Left ventricle myocardium inferior (tissue), 1 donor: ENCODE results near the gene VAMP8. TPM values are rescaled to one million over a fixed set of nuclear protein-coding genes. Genes with fewer than 3 reads are reported as not detected.

Source experiments
- DNase-seq: peaks from one replicate; pipeline ENCODE4 v3.0.0-alpha.2; 2020
- H3K27ac ChIP-seq: fragments of 200-600 bp; replicated peaks from 2 replicates; pipeline ENCODE4 v1.8.0; 2021
- H3K27me3 ChIP-seq: fragments of 200-600 bp; 2 replicates; pipeline ENCODE4 v1.8.0; 2021; ENCODE audit warnings: low read depth
- H3K36me3 ChIP-seq: fragments of 200-600 bp; 2 replicates; pipeline ENCODE4 v1.8.0; 2021
- H3K4me1 ChIP-seq: fragments of 200-600 bp; 2 replicates; pipeline ENCODE4 v1.8.0; 2021
- H3K4me3 ChIP-seq: fragments of 200-600 bp; 2 replicates; pipeline ENCODE4 v1.8.0; 2021; ENCODE audit warnings: mild to moderate bottlenecking, moderate library complexity
- H3K9me3 ChIP-seq: fragments of 200-600 bp; replicated peaks from 2 replicates; pipeline ENCODE4 v1.8.0; 2021
- intact Hi-C: fragments of 100-400 bp; cut with micrococcal nuclease; formaldehyde crosslinking; loops from one replicate; pipeline ENCODE4 v1.11.0; 2022
- total RNA-seq: library from RNA; stranded (reverse); fragmentation: NEBNext Ultra II Directional; extraction: Animal tissue kit (Norgen Biotek cat#: 25700); gene quantifications from one replicate; pipeline ENCODE4 v1.2.1, GENCODE V29; 2021
- TF ChIP-seq, protein P1 (sequence below): fragments of 200-600 bp; IDR thresholded peaks from 2 replicates; pipeline ENCODE4 v1.8.0; 2021; ENCODE audit warnings: antibody characterized with exemption, mild to moderate bottlenecking, borderline replicate concordance
- donor health status: DM: no; HTN: yes; CAD: no; lungs with severe emphysema.

The VAMP8 gene
- total RNA-seq, 1 donor from 2014 or later = 15.5 TPM

DNA sequence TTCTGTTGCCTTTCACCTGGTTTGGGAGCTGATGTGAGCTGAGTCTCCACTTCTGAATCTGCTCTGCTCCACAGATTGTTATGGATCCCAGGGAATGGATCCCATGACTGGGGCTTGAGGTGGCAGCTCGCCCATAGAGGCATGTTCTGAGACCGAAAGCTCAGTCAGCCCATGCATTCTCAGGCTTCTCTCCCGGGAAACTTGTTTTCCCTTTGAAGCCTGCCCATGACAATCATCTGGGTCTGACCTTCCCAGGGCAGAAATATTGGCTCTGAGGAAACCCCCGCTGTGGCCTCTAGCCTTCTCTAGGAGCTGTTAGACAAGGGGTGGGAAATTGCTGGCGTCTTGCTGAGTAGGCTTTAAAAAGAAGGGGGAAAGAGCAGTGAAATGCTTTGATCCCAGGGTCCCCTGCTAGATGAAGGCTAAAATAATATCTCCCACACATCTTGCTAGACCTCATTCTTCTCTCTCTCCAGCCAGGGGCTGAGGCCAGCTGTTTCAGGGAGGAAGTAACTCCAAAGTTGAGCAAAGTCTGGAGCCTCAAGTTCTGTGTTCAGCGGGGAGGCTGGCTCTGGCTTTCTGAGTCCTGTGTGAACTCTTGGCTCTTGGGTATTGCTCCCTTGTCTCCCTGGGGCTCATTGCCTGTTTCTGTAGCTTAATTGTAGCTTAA is 2.0 kb downstream of the VAMP8 start:
- TF ChIP-seq, protein P1, sequence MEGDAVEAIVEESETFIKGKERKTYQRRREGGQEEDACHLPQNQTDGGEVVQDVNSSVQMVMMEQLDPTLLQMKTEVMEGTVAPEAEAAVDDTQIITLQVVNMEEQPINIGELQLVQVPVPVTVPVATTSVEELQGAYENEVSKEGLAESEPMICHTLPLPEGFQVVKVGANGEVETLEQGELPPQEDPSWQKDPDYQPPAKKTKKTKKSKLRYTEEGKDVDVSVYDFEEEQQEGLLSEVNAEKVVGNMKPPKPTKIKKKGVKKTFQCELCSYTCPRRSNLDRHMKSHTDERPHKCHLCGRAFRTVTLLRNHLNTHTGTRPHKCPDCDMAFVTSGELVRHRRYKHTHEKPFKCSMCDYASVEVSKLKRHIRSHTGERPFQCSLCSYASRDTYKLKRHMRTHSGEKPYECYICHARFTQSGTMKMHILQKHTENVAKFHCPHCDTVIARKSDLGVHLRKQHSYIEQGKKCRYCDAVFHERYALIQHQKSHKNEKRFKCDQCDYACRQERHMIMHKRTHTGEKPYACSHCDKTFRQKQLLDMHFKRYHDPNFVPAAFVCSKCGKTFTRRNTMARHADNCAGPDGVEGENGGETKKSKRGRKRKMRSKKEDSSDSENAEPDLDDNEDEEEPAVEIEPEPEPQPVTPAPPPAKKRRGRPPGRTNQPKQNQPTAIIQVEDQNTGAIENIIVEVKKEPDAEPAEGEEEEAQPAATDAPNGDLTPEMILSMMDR = no peak
- intact Hi-C loops = no loop called here
- peaks cover 40% of the 10 kb centered on the region for H3K4me1 ChIP-seq
- H3K4me3 ChIP-seq = peak overlapping the region; percentile 47
- no peaks in the 10 kb centered on the region for H3K9me3 ChIP-seq
- H3K36me3 ChIP-seq = no peaks in the 10 kb centered on the region
- peak overlapping the region; percentile 72 for H3K27ac ChIP-seq
- no peak for DNase-seq
- H3K27me3 ChIP-seq = no peaks in the 10 kb centered on the region

DNA sequence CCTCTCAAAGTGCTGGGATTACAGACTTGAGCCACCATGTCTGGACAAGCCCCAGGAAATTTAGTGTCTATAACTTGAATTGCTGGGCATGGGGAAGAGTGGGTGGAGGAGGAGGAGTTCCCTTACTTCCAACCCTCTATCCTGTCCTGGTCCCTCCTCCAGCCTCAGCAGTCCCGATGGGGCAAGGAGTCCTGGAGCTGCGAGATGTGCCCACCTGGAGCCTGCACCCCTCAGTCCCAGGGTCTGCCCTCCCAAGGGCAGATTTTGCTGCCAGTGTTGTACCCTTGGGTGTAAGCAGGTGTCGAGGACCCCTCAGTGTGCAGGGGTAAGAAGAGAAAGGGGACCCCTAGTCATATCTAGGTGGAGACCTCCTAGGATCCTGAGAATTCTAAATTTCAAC is 2.8 kb downstream of the VAMP8 start:
- TF ChIP-seq, protein P1 = no peak
- Histone ChIP-seq H3K27ac (peak overlapping the region; percentile 72), H3K4me1 (peaks cover 48% of the 10 kb centered on the region), H3K36me3 (no peaks in the 10 kb centered on the region), H3K4me3 (no peak overlapping the region), H3K27me3 (no peaks in the 10 kb centered on the region), H3K9me3 (no peaks in the 10 kb centered on the region)
- intact Hi-C loops = no loop called here
- no peak for DNase-seq

DNA sequence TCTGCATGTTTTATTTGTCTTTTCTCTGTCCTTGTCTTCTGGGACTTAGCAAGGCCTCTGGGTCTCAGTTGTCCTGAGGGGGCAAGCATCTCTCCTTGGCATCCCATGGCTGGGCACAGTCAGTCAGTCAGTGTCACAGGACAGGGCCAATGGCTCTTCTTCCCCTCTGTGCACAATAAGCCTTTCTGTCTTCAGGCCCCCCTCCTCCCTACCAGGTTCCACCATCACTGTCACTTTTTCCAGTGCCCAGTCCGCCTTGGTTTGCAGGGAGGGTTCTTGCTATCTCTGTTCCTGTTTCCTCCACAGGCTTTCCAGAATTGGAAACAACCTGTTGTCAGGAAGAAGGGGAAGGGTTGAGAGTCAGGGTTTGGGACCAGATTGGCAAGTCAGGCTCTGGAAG is 5.1 kb downstream of the VAMP8 start:
- Histone ChIP-seq H3K27me3 (no peaks in the 10 kb centered on the region), H3K4me1 (peaks cover 70% of the 10 kb centered on the region), H3K4me3 (no peak overlapping the region), H3K27ac (peak overlapping the region; percentile 15), H3K9me3 (no peaks in the 10 kb centered on the region), H3K36me3 (no peaks in the 10 kb centered on the region)
- intact Hi-C loops = no loop called here
- TF ChIP-seq, protein P1 = no peak
- no peak for DNase-seq

DNA sequence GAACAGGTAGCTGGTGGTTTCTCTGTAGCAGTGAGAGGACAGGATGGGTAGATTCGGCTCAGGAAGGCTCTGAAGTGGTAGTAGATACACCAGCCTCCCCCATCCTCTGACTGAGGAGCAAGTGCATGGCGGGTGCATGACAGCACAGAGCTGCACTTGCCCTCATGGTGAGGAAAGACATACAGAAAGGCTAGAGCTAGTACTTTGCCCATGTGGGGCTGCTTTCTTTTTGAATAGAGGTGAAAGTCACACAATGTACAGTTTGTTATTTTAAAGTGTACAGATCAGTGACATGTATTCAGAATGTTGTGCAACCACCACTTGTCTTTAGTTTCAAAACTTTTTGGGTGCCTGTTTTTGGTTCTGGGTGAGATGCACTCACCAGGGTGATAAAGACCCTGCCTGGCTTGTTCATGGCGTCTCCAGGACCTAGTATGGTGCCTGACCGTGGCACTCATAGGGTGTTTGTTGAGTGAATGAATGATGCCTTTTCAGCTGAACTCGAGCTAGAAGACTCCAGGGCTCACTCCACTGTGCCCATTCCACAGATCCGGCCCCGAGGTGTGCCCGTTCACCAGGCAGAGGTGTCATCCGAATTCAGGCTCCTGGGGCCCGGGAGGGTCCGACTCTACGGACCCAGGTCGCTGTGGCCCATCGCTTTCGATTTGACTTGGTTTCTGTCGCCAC is 6.4 kb downstream of the VAMP8 start:
- Histone ChIP-seq H3K27me3 (no peaks in the 10 kb centered on the region), H3K36me3 (no peaks in the 10 kb centered on the region), H3K27ac (peak overlapping the region; percentile 94), H3K4me1 (peaks cover 70% of the 10 kb centered on the region), H3K4me3 (peak overlapping the region; percentile 79), H3K9me3 (no peaks in the 10 kb centered on the region)
- intact Hi-C loops = no loop called here
- DNase-seq = no peak
- TF ChIP-seq, protein P1 = no peak

DNA sequence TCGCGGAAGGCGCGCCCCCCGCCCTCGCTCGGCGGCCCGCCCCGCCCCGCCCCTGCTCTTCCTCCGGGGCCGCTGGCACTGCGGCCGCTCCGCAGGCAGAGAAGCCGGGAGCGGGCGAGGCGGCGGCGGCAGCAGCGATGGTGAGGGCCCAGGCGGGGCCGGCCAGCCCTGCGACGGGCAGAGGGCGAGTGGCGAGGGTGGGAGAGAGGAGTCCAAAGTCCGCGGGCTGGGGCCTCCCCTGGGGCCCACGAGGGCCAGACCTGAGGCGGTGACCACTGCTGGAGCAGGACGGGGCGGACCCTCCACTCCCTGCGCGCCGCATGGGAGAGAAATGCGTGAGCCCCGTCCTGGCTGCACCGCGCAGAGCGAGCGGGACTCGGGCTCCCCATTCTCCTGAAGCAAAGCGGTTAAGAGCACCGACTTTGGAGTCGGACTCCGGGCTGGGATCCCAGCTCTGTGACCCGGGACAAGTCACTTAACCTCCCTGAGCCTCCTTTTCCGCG is 7.0 kb downstream of the VAMP8 start, which contains the start of gene VAMP5:
VAMP5 (plus strand) TSS at position 78 of the 503 bp plus-strand sequence; CDS start at position 138, 60 bp downstream.
- intact Hi-C loops = no loop called here

More for the DNA sequence above, 7.0 kb downstream of the VAMP8 start, which contains the start of gene VAMP5:
- peaks cover 70% of the 10 kb centered on the region for H3K4me1 ChIP-seq
- DNase-seq = peak; percentile 58
- TF ChIP-seq, protein P1 = no peak
- peak within 1 kb of the TSS; percentile 94 for H3K27ac ChIP-seq
- peak within 1 kb of the TSS; percentile 79 for H3K4me3 ChIP-seq
- no peaks in the 10 kb centered on the region for H3K36me3 ChIP-seq
- H3K27me3 ChIP-seq = no peaks in the 10 kb centered on the region
- no peaks in the 10 kb centered on the region for H3K9me3 ChIP-seq
